ENCODE measurements around the gene STAMBP.

- TF ChIP-seq CTCF (IDR thresholded peaks at IDR 0.05) (no peak), POLR2AphosphoS5 (IDR thresholded peaks at IDR 0.05) (no peak)
Observed at GRCh38 chr2:73839653-73840411, 11.1 kb downstream of the STAMBP start.
